K562 treated with DMSO at 1 percent for 12 hours (cell line): ENCODE data around the gene LAMA1. TPM values are rescaled to one million over a fixed set of nuclear protein-coding genes. Genes with fewer than 3 reads are reported as not detected.

Experiments
- total RNA-seq: library from RNA; unstranded; fragments of 300-600 nt; gene quantifications from 2 replicates; pipeline ENCODE4 v1.2.3, GENCODE V29; 2022; ENCODE audit not compliant: insufficient read depth

LAMA1 gene, protein sequence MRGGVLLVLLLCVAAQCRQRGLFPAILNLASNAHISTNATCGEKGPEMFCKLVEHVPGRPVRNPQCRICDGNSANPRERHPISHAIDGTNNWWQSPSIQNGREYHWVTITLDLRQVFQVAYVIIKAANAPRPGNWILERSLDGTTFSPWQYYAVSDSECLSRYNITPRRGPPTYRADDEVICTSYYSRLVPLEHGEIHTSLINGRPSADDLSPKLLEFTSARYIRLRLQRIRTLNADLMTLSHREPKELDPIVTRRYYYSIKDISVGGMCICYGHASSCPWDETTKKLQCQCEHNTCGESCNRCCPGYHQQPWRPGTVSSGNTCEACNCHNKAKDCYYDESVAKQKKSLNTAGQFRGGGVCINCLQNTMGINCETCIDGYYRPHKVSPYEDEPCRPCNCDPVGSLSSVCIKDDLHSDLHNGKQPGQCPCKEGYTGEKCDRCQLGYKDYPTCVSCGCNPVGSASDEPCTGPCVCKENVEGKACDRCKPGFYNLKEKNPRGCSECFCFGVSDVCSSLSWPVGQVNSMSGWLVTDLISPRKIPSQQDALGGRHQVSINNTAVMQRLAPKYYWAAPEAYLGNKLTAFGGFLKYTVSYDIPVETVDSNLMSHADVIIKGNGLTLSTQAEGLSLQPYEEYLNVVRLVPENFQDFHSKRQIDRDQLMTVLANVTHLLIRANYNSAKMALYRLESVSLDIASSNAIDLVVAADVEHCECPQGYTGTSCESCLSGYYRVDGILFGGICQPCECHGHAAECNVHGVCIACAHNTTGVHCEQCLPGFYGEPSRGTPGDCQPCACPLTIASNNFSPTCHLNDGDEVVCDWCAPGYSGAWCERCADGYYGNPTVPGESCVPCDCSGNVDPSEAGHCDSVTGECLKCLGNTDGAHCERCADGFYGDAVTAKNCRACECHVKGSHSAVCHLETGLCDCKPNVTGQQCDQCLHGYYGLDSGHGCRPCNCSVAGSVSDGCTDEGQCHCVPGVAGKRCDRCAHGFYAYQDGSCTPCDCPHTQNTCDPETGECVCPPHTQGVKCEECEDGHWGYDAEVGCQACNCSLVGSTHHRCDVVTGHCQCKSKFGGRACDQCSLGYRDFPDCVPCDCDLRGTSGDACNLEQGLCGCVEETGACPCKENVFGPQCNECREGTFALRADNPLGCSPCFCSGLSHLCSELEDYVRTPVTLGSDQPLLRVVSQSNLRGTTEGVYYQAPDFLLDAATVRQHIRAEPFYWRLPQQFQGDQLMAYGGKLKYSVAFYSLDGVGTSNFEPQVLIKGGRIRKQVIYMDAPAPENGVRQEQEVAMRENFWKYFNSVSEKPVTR (N-terminal part only)
- total RNA-seq: not detected in 2 replicates

DNA sequence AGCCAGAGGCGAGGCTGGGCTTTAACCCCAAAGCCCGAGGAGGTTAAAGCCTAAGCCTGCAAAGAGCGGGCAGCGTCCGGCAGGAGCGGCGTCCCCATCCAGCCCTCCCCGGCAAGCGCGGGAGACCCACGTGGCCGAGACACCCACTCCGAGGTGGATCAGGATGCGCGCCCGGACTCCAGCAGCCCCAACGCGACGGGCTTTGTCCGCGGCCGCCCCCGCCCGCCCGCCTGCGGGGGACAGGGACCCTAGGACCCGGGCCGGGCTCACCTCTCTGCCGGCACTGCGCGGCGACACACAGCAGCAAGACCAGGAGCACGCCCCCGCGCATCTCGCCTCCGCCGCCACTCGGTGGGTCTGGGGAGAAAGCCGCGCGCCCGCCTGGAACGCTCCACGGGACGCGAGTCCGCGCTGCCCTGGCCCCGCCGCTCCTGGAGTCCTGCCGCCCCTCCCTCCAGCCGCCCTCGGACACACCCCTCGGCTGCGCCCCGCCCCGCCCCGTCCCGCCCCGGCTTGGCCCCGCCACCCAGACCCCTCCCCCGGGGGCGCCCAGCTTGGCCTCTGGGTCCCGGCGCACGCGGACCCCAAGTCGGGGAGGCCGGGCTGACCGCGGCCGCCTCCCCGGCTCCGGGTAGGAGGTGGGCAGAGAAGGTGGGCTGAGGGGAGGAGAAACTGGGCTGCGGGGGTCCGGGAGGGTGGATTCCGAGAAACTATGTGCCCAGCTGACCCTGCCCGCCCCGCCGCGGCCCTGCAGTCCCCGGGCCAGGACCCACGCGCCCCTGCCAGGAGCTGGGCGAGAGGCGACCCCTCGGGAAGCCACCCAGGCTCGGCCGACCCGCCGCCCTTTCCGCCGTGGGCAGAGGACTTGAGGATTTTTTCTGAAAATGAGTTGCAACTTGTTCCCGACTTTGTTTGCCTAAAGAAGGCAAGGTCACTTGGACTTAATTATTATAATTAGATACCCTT lies at the start of gene LAMA1:
TSS of gene LAMA1 (minus strand) at position 408 of the 966 bp plus-strand sequence. CDS start at position 331, 77 bp downstream.

Other genes with a start within 250 kb of the LAMA1 start
- gene LRRC30, start 113.3 kb upstream of the LAMA1 start, total RNA-seq: not detected in 2 replicates